IMR-90 (cell line): ENCODE results near the gene PARPBP. TPM values are rescaled to one million over a fixed set of nuclear protein-coding genes. Genes with fewer than 3 reads are reported as not detected.

Source experiments
- ATAC-seq: fragments of 200-7000 bp; cut with Tn5 transposase; 2 replicates; pipeline ENCODE4 v1.9.1; 2020; ENCODE audit warnings: low read depth, mild to moderate bottlenecking, moderate library complexity
- BruUV-seq: library from RNA; stranded (reverse); fragments of 400-500 nt; replicated peaks from 2 replicates; lab custom pipeline; 2021; lab: Mats Ljungman, UMichigan
- CTCF ChIA-PET: fragments of 300-600 bp; formaldehyde crosslinking; extraction: SDS; loops from one replicate; lab custom pipeline; 2021; ENCODE audit warnings: antibody characterized with exemption; lab: Yijun Ruan, JAX
- POLR2A ChIA-PET: fragments of 300-600 bp; sonication (Branson Sonifier 250); formaldehyde crosslinking; loops from one replicate; lab custom pipeline; 2022; ENCODE audit warnings: antibody characterized with exemption; ENCODE audit not compliant: unreplicated experiment; lab: Charles Lee
- DNase-seq: peaks from one replicate; pipeline ENCODE4 v3.0.0; 2013
- H2AFZ ChIP-seq: replicated peaks from 2 replicates; pipeline ENCODE3; 2013; ENCODE audit warnings: low read length, mild to moderate bottlenecking; ENCODE audit not compliant: poor library complexity
- H2AK5ac ChIP-seq: 2 replicates; pipeline ENCODE4 v1.6.1; 2013; ENCODE audit warnings: low read depth, low read length, inconsistent platforms
- H2AK9ac ChIP-seq: replicated peaks from 2 replicates; pipeline ENCODE3; 2013; ENCODE audit warnings: mild to moderate bottlenecking, low read depth, low read length, moderate library complexity; ENCODE audit not compliant: poor library complexity
- H2BK120ac ChIP-seq: 2 replicates; pipeline ENCODE4 v1.6.1; 2013; ENCODE audit warnings: low read depth, low read length, inconsistent platforms
- H2BK15ac ChIP-seq: 3 replicates; pipeline ENCODE4 v1.6.1; 2013; ENCODE audit warnings: low read depth, low read length, inconsistent platforms
- H2BK20ac ChIP-seq: 2 replicates; pipeline ENCODE4 v1.6.1; 2013; ENCODE audit warnings: low read depth, mild to moderate bottlenecking, inconsistent platforms, low read length, moderate library complexity
- H2BK5ac ChIP-seq: 2 replicates; pipeline ENCODE4 v1.6.1; 2013; ENCODE audit warnings: mild to moderate bottlenecking, low read depth, low read length, inconsistent platforms; ENCODE audit not compliant: poor library complexity, severe bottlenecking
- H3K14ac ChIP-seq: replicated peaks from 2 replicates; pipeline ENCODE4 v1.6.1; 2013; ENCODE audit warnings: low read depth, low read length, inconsistent platforms
- H3K18ac ChIP-seq: 2 replicates; pipeline ENCODE4 v1.6.1; 2013; ENCODE audit warnings: low read depth, low read length, control low read depth
- H3K23ac ChIP-seq: 2 replicates; pipeline ENCODE4 v1.6.1; 2013; ENCODE audit warnings: low read depth, low read length, inconsistent platforms
- H3K27ac ChIP-seq: 2 replicates; pipeline ENCODE4 v1.5.1; 2013; ENCODE audit warnings: mild to moderate bottlenecking, control low read depth, low read length; ENCODE audit not compliant: insufficient read depth
- H3K27me3 ChIP-seq: 2 replicates; pipeline ENCODE4 v1.6.1; 2013; ENCODE audit warnings: low read length; ENCODE audit not compliant: control insufficient read depth, insufficient read depth
- H3K36me3 ChIP-seq: 2 replicates; pipeline ENCODE4 v1.6.1; 2013; ENCODE audit warnings: low read length, mixed read lengths; ENCODE audit not compliant: control insufficient read depth, insufficient read depth
- H3K4ac ChIP-seq: 2 replicates; pipeline ENCODE4 v1.6.1; 2013; ENCODE audit warnings: low read depth, low read length, inconsistent platforms
- H3K4me1 ChIP-seq: 2 replicates; pipeline ENCODE4 v1.6.1; 2013; ENCODE audit warnings: low read length, mixed read lengths; ENCODE audit not compliant: control insufficient read depth, insufficient read depth
- H3K4me2 ChIP-seq: 2 replicates; pipeline ENCODE4 v1.6.1; 2013; ENCODE audit warnings: low read depth, mild to moderate bottlenecking, control low read depth, low read length, moderate library complexity
- H3K4me3 ChIP-seq: 2 replicates; pipeline ENCODE4 v1.5.1; 2013; ENCODE audit warnings: low read depth, mild to moderate bottlenecking, control low read depth, low read length, moderate library complexity; ENCODE audit not compliant: insufficient read depth
- H3K56ac ChIP-seq: 2 replicates; pipeline ENCODE4 v1.6.1; 2013; ENCODE audit warnings: low read length, inconsistent platforms; ENCODE audit not compliant: insufficient read depth; ENCODE audit errors: extremely low read depth
- H3K79me1 ChIP-seq, 2 experiments: 2 replicates each; pipeline ENCODE4 v1.6.1; 2013; ENCODE audit warnings: low read length in 2 of 2, inconsistent platforms in 1 of 2, low read depth in 1 of 2
- H3K9ac ChIP-seq: 2 replicates; pipeline ENCODE4 v1.6.1; 2013; ENCODE audit warnings: low read depth, low read length, control low read depth
- H3K9me1 ChIP-seq: 2 replicates; pipeline ENCODE4 v1.6.1; 2013; ENCODE audit warnings: low read length, inconsistent platforms; ENCODE audit not compliant: insufficient read depth
- H3K9me3 ChIP-seq: 2 replicates; pipeline ENCODE4 v1.6.1; 2013; ENCODE audit warnings: low read length; ENCODE audit not compliant: control insufficient read depth, insufficient read depth
- H4K20me1 ChIP-seq: 2 replicates; pipeline ENCODE4 v1.6.1; 2013; ENCODE audit warnings: low read length, inconsistent platforms; ENCODE audit not compliant: insufficient read depth
- H4K5ac ChIP-seq: 2 replicates; pipeline ENCODE4 v1.6.1; 2013; ENCODE audit warnings: mild to moderate bottlenecking, low read depth, low read length, control low read depth
- H4K8ac ChIP-seq, 2 experiments: 2 replicates each; pipeline ENCODE4 v1.6.1; 2013; ENCODE audit warnings: low read depth in 2 of 2, low read length in 2 of 2, control low read depth in 1 of 2, inconsistent platforms in 1 of 2
- H4K91ac ChIP-seq: 2 replicates; pipeline ENCODE4 v1.6.1; 2013; ENCODE audit warnings: low read depth, low read length, inconsistent platforms; ENCODE audit not compliant: insufficient read depth
- BHLHE40 ChIP-seq: fragments of 150-350 bp; IDR thresholded peaks from 2 replicates; pipeline ENCODE4 v1.6.1; 2016; ENCODE audit warnings: mild to moderate bottlenecking, low read depth, low read length
- MAFK ChIP-seq: IDR thresholded peaks from 2 replicates; pipeline ENCODE4 v1.6.1; 2012; ENCODE audit warnings: low read depth, low read length, improper control_type of control experiment
- MAZ ChIP-seq: IDR thresholded peaks from 2 replicates; pipeline ENCODE4 v1.6.1; 2012; ENCODE audit warnings: low read depth, mild to moderate bottlenecking, low read length, improper control_type of control experiment, moderate library complexity, borderline replicate concordance
- MXI1 ChIP-seq: IDR thresholded peaks from 2 replicates; pipeline ENCODE4 v1.6.1; 2012; ENCODE audit warnings: low read depth, mild to moderate bottlenecking, low read length, moderate library complexity, borderline replicate concordance
- NFE2L2 ChIP-seq: fragments of 150-350 bp; IDR thresholded peaks from 2 replicates; pipeline ENCODE4 v1.6.1; 2016; ENCODE audit warnings: low read depth, mild to moderate bottlenecking, low read length
- POLR2A ChIP-seq: IDR thresholded peaks from 2 replicates; pipeline ENCODE4 v1.6.1; 2012; ENCODE audit warnings: mild to moderate bottlenecking, low read depth, low read length
- RAD21 ChIP-seq: IDR thresholded peaks from 2 replicates; pipeline ENCODE4 v1.6.1; 2012; ENCODE audit warnings: low read length, improper control_type of control experiment
- RCOR1 ChIP-seq: IDR thresholded peaks from 2 replicates; pipeline ENCODE4 v1.6.1; 2012; ENCODE audit warnings: mild to moderate bottlenecking, low read length, improper control_type of control experiment; ENCODE audit not compliant: insufficient replicate concordance
- RFX5 ChIP-seq: IDR thresholded peaks from 2 replicates; pipeline ENCODE4 v1.8.0; 2012; ENCODE audit warnings: low read depth, mild to moderate bottlenecking, low read length, moderate library complexity
- SMC3 ChIP-seq: fragments of 150-350 bp; IDR thresholded peaks from 2 replicates; pipeline ENCODE4 v1.6.1; 2016; ENCODE audit warnings: low read depth, mild to moderate bottlenecking, antibody characterized with exemption, low read length, moderate library complexity
- WGBS, 2 experiments: methylation state at CpG; one replicate each; pipeline versions ENCODE4 v1.1.5 to v1.1.7; 2013; ENCODE audit warnings: missing lambda C conversion rate in 2 of 2; ENCODE audit not compliant: insufficient read length in 1 of 2; ENCODE audit errors: extremely low coverage in 2 of 2; 5-methylcytosine and 5-hydroxymethylcytosine counted together
- dilution Hi-C: fragments of 300-500 bp; cut with HindIII; formaldehyde crosslinking; loops from one replicate; pipeline ENCODE4 v1.14.3; 2018; ENCODE audit warnings: low sequenced_read_pairs; ENCODE audit not compliant: unreplicated experiment
- in situ Hi-C: fragments of 300-500 bp; cut with MboI; formaldehyde crosslinking; loops from 3 replicates; pipeline ENCODE4 v1.14.3; 2019; ENCODE audit warnings: low sequenced_read_pairs, inconsistent platforms, mixed read lengths
- intact Hi-C: fragments of 100-400 bp; cut with micrococcal nuclease; formaldehyde crosslinking; loops from 2 replicates; pipeline ENCODE4 v1.10.0; 2022
- polyA plus RNA-seq, 3 experiments: library from polyadenylated mRNA; depleted of rRNA; stranded (reverse); fragments of >200 nt; gene quantifications; 2 replicates each; pipeline ENCODE4 v1.2.3, GENCODE V29; 2012; ENCODE audit warnings: low replicate concordance in 1 of 3
- total RNA-seq: library from RNA; depleted of rRNA; stranded (reverse); fragments of >200 nt; gene quantifications from 2 replicates; pipeline ENCODE4 v1.2.3, GENCODE V29; 2012
- TF ChIP-seq, protein P1 (sequence below): conservative IDR thresholded peaks from 2 replicates; pipeline ENCODE4 v1.5.1; 2012; ENCODE audit warnings: mild to moderate bottlenecking, low read depth, low read length, improper control_type of control experiment
- TF ChIP-seq, protein P2 (sequence below): fragments of 150-350 bp; IDR thresholded peaks from 2 replicates; pipeline ENCODE4 v1.6.1; 2016; ENCODE audit warnings: low read depth, mild to moderate bottlenecking, low read length, moderate library complexity, borderline replicate concordance
- TF ChIP-seq, protein P3 (sequence below): fragments of 150-350 bp; IDR thresholded peaks from 2 replicates; pipeline ENCODE4 v1.6.1; 2017; ENCODE audit warnings: mild to moderate bottlenecking, antibody characterized with exemption, low read length, low read depth

PARPBP gene
- total and polyA plus RNA-seq, 2 of the 4 experiments (the other 2 are of a cell fraction), result 4.8 to 7.2 TPM

DNA sequence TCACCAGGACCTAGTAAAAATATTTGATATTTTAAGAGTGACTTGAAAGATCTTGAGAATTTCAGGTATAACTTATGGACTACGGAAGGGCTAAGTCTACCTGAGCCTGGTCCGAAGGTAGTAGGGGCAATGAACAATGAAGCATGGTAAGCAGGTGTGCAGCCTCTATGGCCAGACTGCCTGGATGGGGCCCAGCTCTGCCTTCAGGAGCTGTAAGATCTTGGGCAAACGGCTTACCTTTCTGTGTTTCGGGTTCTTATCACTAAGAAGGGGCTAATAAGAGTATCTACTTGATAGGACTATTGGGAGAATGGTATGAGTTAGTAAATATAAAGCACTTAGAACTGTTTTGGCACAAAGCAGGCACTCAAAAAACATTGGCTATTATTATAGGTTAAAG is 39.1 kb upstream of the PARPBP start:
- Histone ChIP-seq H2BK120ac (no peak overlapping the region), H3K4me3 (no peak overlapping the region), H3K27ac (no peak overlapping the region), H3K9me3 (no peaks in the 10 kb centered on the region), H2AFZ (no peak overlapping the region), H3K27me3 (no peaks in the 10 kb centered on the region), H3K18ac (no peak overlapping the region), H3K4me2 (no peak overlapping the region), H3K14ac (no peak overlapping the region), H3K56ac (no peak overlapping the region), H4K91ac (no peak overlapping the region), H4K20me1 (no peaks in the 10 kb centered on the region), H2BK5ac (no peak overlapping the region), H4K8ac (no peak overlapping the region), H2AK5ac (no peak overlapping the region), H3K4me1 (no peaks in the 10 kb centered on the region), H3K23ac (no peak overlapping the region), H2BK15ac (no peak overlapping the region), H3K4ac (no peak overlapping the region), H2AK9ac (no peak overlapping the region), H3K9me1 (peaks cover 3% of the 10 kb centered on the region; the same call in 1 of the 2 replicates), H3K79me1 (no peaks in the 10 kb centered on the region; a peak in 1 of 4 replicates), H3K36me3 (peaks cover 18% of the 10 kb centered on the region), H3K9ac (no peak overlapping the region), H4K5ac (no peak overlapping the region), H2BK20ac (no peak overlapping the region)
- dilution Hi-C loops (no loop called here), intact Hi-C loops (no loop called here), in situ Hi-C loops (no loop called here)
- no TSS peak for BruUV-seq
- ChIA-PET CTCF (no interaction called here), POLR2A (no interaction called here)
- 92% methylated on average over 2 of the region's 4 CpGs; no CpG with 5 or more reads in 1 of the 2 experiments for WGBS, 2 experiments
- TF ChIP-seq NFE2L2 (no peak), BHLHE40 (no peak), MAFK (no peak), RAD21 (no peak), MXI1 (no peak), POLR2A (no peak), RFX5 (no peak), SMC3 (no peak), MAZ (no peak), RCOR1 (no peak)
- TF ChIP-seq, protein P1, sequence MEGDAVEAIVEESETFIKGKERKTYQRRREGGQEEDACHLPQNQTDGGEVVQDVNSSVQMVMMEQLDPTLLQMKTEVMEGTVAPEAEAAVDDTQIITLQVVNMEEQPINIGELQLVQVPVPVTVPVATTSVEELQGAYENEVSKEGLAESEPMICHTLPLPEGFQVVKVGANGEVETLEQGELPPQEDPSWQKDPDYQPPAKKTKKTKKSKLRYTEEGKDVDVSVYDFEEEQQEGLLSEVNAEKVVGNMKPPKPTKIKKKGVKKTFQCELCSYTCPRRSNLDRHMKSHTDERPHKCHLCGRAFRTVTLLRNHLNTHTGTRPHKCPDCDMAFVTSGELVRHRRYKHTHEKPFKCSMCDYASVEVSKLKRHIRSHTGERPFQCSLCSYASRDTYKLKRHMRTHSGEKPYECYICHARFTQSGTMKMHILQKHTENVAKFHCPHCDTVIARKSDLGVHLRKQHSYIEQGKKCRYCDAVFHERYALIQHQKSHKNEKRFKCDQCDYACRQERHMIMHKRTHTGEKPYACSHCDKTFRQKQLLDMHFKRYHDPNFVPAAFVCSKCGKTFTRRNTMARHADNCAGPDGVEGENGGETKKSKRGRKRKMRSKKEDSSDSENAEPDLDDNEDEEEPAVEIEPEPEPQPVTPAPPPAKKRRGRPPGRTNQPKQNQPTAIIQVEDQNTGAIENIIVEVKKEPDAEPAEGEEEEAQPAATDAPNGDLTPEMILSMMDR, result no peak
- TF ChIP-seq, protein P2, sequence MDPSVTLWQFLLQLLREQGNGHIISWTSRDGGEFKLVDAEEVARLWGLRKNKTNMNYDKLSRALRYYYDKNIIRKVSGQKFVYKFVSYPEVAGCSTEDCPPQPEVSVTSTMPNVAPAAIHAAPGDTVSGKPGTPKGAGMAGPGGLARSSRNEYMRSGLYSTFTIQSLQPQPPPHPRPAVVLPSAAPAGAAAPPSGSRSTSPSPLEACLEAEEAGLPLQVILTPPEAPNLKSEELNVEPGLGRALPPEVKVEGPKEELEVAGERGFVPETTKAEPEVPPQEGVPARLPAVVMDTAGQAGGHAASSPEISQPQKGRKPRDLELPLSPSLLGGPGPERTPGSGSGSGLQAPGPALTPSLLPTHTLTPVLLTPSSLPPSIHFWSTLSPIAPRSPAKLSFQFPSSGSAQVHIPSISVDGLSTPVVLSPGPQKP, result no peak
- TF ChIP-seq, protein P3, sequence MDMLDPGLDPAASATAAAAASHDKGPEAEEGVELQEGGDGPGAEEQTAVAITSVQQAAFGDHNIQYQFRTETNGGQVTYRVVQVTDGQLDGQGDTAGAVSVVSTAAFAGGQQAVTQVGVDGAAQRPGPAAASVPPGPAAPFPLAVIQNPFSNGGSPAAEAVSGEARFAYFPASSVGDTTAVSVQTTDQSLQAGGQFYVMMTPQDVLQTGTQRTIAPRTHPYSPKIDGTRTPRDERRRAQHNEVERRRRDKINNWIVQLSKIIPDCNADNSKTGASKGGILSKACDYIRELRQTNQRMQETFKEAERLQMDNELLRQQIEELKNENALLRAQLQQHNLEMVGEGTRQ, result no peak
- DNase-seq, result no peak
- ATAC-seq, result no peak
